GM20431 (cell line): ENCODE data around the gene CNOT8.
"Not testable (repeated sequence)": the region's sequence is repeated elsewhere in the genome, so short reads cannot be mapped to it uniquely, and the experiment has no call there.

ENCODE experiments used
- in situ Hi-C: fragments of 300-500 bp; cut with MseI, MboI; formaldehyde crosslinking; loops from one replicate; pipeline ENCODE4 v1.15.0; 2020; ENCODE audit warnings: low sequenced_read_pairs; ENCODE audit not compliant: unreplicated experiment

CNOT8 gene

DNA sequence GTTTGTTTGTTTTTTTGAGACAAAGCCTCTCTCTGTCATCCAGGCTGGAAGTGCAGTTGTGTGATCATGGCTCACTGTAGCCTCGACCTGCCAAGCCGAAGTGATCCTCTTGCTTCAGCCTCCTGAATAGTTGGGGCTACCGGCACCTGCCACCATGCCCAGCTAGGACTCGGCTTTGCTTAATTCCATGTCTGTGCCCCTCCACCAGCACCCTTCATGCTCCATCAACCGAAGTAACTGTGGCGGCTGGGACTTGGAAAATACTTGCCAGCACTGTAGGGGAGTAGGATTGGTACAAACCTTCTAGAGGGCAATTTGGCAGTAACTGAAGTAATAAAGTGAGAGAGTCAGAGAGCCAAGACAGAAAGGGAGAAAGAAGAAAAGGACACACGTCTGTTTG, 27.0 kb upstream of the CNOT8 start:
- in situ Hi-C loops, result no loop called here

DNA sequence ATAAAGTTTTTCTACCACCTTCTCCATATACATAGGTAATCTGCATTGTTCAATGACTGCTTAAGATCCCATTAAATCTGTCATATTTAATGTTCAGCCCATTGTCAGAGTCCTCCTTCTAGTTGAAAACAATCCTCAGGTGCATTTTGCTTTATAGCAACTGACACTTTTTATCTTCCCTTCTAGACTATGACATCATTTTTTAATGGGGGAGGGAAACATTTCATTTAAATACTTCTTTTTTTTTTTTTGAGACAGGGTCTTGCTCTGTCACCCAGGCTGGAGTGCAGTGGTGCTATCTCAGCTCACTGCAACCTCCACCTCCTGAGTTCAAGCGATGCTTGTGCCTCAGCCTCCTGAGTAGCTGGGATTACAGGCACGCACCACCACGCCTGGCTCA, 25.6 kb upstream of the CNOT8 start:
- in situ Hi-C loops, result not testable (repeated sequence)

DNA sequence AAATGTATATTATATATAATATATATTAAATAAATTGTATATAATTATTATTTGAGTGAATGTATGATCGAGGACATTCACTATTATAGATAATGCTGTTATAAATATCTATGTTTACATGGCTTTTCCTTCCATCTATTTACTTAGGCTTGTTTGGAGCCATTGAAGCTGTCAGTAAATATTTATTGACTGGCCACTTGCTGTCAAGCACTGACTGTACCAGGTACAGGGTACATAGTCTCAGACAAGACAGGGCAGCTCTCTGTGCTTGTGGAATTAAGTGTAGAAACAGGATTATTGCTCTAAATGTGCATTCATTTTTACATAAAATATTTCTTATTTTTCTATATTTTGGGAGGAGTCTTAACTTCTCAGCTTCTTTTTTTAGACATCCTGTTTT, 24.4 kb upstream of the CNOT8 start:
- in situ Hi-C loops, result no loop called here

DNA sequence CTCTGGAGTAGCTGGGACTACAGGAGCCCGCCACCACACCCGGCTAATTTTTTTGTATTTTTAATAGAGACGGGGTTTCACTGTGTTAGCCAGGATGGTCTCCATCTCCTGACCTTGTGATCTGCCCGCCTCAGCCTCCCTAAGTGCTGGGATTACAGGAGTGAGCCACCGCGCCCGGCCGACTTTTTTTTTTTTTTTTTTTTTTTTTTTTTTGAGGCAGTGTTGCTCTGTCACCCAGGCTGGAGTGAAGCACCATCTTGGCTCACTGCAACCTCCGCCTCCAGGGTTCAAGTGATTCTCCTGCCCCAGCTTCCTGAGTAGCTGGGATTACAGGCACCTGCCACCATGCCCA, 22.8 kb upstream of the CNOT8 start:
- in situ Hi-C loops, result not testable (repeated sequence)

DNA sequence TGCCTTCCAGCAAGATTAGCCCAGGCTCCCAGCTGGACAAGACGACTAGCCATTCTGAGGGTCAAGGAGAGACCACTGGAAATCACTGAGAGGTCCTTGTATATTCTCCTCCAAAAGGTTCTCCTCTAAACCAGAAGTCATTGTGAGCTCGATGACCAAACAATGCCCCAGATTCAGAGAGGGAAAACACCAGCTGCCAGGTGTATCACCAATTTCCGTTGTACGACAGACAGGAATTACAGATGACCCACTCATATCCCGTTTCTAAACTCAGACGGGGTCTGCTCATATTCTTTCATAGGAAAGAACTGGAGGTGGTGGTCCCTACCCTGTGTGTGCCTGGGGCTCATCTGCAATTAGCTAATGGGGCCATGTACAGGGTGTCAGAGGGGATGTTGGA, 22.2 kb upstream of the CNOT8 start:
- in situ Hi-C loops, result no loop called here

DNA sequence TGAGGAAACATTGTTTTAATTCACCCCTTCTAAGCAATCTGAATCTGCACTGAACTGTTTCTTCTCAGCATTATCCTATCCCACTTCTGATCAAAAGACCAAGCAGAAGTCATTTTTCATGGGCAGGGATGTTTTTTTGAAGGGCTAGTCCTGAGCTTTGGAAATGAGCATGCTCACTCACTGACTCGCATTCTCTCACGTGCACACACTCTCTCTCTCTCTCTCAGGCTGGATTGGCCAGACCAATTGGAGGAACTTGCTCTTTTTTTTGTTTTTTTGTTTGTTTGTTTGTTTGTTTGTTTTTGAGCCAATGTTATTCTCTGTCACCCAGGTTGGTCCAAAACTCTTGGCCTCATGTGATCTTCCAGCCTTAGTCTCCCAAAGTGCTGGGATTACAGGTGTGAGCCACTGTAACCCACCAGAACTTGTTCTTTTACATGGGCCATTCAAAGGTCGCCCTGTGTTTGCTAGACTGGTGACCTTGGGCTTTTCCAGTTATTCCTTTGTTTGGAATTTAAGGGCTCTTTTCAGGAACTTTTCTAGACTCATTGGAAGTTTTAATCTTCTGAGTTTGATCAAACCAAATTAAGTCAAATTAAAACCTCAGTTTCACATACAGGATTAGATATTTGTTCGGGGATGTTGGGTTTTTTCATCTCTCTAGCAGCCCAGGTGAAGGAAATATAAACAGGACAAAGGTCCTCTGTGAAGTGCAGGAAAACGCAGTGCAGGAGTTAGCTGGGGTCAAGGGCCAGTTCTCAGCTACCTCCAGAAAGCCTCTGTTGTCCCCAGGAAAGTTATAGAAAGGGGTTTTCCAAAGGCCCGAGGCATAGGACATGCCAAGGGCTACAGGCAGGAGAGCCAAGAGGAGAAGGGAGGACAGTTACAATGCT, 21.2 kb upstream of the CNOT8 start:
- in situ Hi-C loops, result no loop called here

DNA sequence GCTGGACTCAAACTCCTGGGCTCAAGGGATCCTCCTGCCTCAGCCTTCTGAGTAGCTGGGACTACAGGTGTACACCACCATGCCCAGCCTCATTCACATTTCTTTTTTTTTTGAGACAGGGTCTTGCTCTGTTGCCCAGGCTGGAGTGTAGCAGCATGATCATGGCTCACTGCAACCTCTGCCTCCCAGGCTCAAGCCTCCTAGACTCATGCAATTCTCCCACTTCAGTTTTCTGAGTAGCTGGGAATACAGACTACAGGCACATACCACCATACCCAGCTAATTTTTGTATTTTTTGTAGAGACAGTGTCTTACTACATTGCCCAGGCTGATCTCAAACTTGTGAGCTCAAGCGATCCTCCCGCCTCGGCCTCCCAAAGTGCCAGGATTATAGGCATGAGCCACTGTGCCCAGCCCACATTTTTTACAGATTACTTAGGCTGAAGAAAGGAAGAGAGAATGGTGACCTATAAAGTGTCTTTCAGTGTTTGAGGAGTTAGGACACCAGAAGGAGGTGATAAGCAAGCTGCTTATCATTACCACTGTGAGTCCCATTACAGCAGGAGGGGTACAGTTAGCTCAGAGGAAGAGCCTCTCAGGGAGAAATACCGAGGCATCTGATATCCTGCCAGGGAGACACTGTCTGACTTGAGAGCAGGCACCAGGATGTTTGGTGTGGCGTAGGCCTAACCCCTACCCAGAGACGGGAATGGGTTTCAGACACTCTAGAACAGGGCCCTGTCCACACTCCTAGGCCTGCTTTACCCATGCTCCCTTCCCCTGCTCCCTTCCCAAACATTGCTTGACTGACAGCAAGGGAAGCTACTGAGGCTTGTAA, 17.8 kb upstream of the CNOT8 start:
- in situ Hi-C loops, result no loop called here

DNA sequence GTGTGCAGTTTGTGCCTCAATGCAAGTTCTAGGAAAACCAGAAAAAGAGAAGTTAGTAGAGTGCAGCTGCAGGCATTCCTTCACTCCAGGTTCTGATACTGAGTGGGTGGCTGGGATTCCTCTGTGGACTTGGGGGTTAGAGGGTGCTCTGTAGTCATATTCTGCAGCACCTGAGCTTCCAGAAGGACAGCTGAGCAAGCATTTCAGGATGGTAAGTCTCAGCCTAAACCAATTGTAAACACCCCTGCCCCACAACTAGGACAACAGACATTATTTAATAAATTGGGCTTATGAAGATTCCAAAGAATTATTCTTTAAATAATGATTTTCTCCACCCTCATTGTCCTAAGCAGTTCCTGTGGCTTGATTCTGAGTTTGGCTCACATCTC, 17.2 kb upstream of the CNOT8 start:
- in situ Hi-C loops, result no loop called here

DNA sequence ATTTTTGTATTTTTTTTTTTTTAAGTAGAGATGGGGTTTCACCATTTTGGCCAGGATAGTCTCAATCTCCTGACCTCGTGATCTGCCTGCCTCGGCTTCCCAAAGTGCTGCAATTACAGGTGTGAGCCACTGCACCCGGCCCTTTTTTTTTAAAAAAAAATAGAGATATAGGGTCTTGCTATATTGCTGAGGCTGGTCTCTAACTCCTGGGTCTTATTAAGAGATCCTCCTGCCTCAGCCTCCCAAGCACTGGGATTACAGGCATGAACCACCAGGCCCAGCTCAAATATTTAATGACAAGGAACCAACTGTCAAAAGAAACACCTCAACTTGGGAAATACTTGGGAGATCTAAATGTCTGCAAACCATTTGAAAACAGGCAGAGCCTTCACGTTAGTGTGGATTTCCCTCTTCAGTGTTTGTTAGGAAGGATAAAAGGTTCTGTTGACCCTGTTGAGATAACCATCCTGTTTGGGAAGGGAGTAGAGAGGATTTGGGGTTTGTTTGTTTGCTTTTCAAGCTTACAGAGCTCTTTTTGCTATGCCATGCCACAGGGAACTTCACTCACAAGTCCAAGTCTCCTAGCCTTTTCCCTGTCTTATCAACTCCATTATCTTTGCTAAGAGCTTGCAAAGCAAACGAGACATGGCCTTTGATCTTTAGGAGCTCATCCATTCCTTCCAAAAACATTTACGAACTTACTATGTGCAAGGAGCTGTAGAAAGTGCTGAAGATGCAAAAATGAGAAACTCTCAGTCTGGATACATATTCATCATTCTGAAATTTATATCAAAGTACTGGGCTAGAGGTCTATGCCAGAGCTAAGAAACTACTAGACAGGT, 15.5 kb upstream of the CNOT8 start:
- in situ Hi-C loops, result no loop called here

DNA sequence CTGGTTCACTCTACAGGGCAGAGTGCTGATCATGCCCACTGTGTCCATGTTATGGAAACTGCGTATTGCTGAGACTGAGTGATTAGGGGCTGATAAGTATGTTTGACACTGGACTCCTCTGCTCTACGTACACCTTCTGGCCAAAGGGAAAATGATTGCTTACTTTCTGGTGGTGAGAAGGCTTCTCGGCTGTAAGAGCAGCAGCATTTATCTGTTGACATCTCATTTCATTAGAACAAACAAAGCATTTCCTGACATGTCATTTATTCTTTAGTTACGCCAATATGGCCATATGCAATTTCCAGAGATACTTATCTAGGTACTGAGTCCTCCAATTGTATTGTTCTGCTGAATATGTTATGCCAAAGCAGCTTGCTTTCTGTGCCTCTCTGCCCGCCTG, 13.6 kb upstream of the CNOT8 start:
- in situ Hi-C loops, result no loop called here

DNA sequence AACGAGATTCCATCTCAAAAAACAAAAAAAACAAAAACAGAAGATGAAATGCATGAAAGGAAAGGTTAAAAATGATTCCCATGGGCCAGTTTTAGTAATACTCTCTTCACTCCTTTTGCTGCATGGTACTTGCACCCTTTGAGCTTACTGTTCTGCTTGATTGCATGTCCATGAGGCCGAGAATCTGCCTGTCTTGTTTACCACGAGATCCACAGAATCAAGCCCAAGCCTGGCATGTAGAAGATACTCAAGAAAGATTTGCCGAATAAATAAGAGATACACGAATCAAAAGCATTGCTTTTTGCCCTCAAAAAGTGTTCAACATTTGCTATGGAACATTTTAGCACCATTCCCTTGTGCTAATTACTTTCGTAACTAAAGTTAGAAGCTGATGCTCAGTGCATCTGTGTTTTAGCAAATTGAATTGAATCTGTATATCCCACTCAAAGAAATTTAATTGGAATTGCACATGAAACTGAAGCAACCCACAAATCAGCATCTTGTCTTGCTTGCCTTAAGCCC, 9.1 kb upstream of the CNOT8 start:
- in situ Hi-C loops, result no loop called here

DNA sequence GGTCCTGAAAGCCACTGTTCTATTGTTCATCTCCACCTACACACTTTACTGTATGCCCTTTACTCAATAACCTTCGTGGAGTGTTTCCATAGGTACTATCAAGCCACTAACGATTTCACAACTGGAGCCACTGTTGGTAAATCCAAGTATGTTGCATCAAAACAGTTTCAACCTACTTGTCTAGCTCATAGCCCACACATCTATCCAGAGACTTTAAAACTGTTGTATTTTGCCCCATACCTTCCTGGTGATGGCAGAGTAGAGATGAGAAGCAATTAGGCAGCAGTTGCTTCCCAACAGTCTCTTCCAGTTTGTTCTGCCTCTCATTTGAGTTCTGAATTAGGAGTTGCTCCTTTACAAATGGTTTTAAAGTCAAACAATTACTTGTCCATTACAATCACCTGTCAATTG, 8.6 kb upstream of the CNOT8 start:
- in situ Hi-C loops, result no loop called here

DNA sequence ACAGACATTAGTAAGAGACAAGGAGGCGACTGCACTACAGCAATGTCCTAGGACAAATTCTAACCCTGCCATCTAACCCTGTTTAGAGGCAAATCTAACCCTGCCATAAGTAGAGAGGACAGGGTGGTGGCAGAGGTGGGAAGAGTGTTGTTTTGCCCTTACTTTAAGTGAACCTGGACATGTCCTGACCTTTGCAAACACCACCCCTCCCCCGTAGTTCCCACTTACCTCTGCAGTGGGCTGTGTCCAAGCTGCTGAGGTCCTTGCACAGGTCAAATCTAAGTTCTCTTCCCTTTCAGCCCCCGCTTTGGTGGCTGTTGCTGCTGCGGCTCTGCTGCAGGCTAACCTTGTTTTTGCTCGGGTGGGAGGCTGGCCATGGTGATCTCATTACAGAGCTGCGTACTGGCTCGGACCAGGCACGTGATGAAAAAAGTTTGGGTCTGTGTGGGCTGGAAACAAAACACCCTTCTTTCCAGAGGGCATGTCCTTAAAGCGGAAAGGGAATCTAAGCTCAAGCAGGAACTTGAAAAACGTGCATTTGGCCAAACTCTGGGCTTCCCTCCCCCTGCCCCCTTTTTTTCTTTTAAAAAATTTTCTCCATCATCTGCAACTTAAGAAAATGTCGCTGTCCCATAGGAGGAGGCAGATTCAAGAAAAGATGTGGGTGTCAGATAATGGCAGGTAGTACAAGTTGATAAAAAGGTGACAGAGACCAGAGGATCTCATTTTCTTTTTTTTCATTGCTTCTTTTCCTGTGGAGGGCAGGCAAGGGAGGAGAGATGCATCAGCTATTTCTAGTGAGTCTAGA, 8.0 kb upstream of the CNOT8 start, which contains the start of gene FAXDC2:
Gene FAXDC2, minus strand, starts transcription at position 349 of the 808 bp plus-strand sequence. CDS start 12,425 bp downstream, outside the sequence.
- in situ Hi-C loops, result no loop called here

DNA sequence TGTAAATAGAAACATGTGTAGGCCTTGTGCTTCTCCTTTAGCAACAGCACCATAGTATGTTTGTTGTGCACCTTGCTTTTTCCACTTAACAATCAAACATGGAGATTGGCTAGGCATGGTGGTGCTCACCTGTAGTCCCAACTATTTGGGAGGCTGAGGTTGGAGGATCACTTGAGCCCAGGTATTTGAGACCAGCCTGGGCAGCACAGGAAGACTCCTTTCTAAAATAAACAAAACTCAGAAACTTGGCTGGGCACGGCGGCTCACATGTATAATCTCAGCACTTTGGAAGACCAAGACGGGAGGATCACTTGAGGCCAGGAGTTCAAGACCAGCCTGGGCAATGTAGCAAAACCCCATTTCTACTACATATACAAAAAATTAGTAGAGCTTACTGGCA, 7.1 kb upstream of the CNOT8 start:
- in situ Hi-C loops, result no loop called here

DNA sequence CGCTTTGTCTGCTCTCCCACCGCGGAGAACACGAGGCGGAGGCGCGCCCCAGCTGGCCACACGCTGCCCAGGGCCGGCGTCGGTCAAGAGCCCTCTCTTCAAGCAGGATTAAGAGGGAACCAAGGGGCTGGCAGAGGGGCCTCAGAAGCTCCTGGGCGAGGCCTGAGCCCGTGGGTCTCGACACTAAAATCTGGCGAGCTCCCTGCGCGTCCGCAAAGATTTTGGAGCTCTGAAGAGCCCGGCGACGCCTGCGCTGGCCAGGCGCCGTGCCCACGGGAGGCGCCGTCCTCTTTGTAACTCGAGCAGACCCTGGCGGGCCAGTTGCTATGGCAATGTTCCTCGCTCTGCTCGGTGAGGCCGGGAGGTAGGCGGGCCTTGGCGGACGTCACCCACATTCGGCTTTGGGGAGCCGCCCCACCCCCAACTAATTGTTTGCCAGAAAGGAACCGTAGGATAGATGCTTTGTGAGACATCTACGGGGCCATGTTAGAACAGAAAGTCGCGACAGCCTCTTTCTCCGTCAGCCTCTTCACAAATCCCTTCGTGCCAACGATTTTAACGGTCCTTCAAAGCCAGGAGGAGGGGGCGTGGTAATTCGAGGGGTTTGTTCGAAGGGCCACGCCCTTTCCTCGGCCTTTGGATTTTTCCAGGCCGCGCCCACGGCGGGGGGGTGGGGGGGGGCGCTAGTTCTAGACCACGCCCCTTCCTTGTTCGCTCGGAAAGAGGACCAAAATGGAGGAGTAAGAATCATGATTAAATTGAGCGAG, 714 bp upstream of the CNOT8 start:
- in situ Hi-C loops, result no loop called here

DNA sequence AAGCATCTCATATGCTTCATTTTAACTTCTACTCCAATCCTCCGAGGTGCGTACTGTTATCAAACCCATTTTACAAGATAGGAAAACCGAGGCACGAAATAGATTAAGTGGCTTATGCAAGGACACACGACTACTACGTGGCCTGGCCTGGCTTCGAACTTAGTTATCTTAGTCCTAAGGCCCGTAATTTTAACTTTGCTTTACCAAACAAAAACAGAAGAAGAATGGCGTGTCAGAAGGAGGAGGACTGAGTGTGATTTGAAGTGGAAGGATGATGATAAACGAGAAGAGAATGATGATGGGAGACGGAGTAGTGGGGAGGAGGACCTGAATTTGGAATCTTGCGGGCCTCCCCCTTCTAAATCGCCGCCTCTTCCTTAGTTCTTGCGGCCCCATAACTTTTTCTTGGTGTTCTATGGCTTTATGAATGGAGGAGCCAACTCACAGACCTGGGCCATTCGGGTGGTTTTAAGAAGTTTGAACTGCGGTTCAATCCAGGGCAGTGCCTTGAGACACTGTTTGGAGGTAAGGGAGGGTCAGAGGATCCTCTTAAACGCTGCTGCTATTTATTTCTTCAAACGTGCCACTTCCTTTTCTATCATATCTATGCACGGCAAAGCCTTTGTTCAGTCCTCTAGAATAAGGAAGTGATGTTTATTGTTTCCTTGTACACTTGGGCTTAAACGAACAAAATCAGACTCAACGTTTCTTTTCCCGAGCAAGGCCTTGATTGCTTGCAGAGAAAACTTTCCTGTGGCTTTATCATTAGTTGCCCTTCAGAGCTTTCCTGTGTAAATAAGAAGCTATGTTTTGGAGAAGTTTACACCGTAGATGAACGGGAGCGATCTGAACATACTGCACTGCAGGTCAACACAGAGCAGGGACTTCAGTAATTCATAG, 795 bp downstream of the CNOT8 start:
- in situ Hi-C loops, result no loop called here

DNA sequence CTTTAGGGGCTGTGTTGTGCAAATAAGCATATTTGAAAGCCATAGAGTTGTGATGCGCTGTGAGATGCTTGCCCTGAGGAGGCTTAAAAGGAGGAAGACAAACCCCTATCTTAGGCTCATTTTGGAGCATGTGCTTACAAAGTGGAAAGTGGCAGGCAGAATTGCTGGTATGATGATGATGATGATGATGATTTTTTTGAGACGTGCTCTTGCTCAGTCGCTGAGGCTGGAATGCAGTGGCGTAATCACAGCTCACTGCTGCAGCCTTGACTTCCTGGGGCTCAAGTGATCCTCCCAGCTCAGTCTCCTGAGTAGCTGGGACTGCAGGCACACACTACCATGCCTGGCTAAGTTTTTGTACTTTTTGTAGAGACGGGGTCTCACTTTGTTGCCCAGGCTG, 1.7 kb downstream of the CNOT8 start:
- in situ Hi-C loops, result no loop called here

DNA sequence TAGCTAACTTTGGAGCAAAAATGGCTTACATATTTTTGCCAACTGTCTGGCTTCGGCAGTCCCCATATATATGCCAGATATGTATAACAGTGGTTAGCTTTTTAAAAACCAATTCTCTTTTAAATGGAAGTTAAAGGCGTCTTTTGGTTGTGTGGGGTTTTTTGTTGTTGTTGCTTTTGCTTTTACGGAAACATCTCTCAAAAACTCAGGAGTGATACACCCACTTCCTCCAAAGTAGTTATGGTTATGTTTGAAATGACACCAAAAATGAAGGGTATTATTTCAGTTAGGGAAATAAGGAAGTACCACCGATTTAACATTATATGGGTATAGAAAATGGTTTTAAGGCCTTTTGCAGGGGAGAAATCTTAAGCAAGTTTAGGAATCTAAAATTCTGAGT, 2.3 kb downstream of the CNOT8 start:
- in situ Hi-C loops, result no loop called here
